Panc1 (cell line): ENCODE data around the gene CCDC69. TPM values are rescaled to one million over a fixed set of nuclear protein-coding genes. Genes with fewer than 3 reads are reported as not detected.

Source experiments
- ATAC-seq: fragments of 200-7000 bp; cut with Tn5 transposase; 2 replicates; pipeline ENCODE4 v1.9.1; 2020; ENCODE audit warnings: mild to moderate bottlenecking, moderate library complexity
- BruUV-seq: library from RNA; stranded (reverse); fragments of 400-500 nt; replicated peaks from 2 replicates; lab custom pipeline; 2021; lab: Mats Ljungman, UMichigan
- CTCF ChIA-PET: fragments of 300-600 bp; sonication (Branson Sonifier 250); formaldehyde crosslinking; loops from one replicate; lab custom pipeline; 2022; ENCODE audit warnings: antibody characterized with exemption; lab: Charles Lee
- POLR2A ChIA-PET: fragments of 300-600 bp; sonication (Branson Sonifier 250); formaldehyde crosslinking; loops from one replicate; lab custom pipeline; 2022; ENCODE audit warnings: antibody characterized with exemption; lab: Charles Lee
- DNase-seq: peaks from one replicate; pipeline ENCODE4 v3.0.0-alpha.2; 2010; ENCODE audit warnings: low read depth, low spot score
- H3K27ac ChIP-seq: 2 replicates; pipeline ENCODE4 v1.5.1; 2011; ENCODE audit warnings: mild to moderate bottlenecking, low read length, inconsistent platforms
- H3K27me3 ChIP-seq: fragments of 200-500 bp; sonication (Bioruptor generic); 2 replicates; pipeline ENCODE4 v1.6.0; 2014; ENCODE audit warnings: low read length, inconsistent platforms; ENCODE audit not compliant: control insufficient read depth, insufficient read depth
- H3K36me3 ChIP-seq: fragments of 200-500 bp; sonication (Bioruptor generic); 2 replicates; pipeline ENCODE4 v1.5.1; 2014; ENCODE audit warnings: inconsistent platforms, mild to moderate bottlenecking, low read length, moderate library complexity; ENCODE audit not compliant: control insufficient read depth, insufficient read depth
- H3K4me1 ChIP-seq: 2 replicates; pipeline ENCODE4 v1.5.1; 2011; ENCODE audit warnings: inconsistent platforms, mild to moderate bottlenecking, low read length, moderate library complexity; ENCODE audit not compliant: control insufficient read depth, insufficient read depth
- H3K4me3 ChIP-seq, 2 experiments: 2 replicates each; pipeline ENCODE4 v1.5.1; 2011 to 2012; ENCODE audit warnings: low read depth in 2 of 2, low read length in 2 of 2, mild to moderate bottlenecking in 2 of 2, inconsistent platforms in 1 of 2, moderate library complexity in 1 of 2
- H3K9me3 ChIP-seq: fragments of 200-500 bp; sonication (Bioruptor generic); 2 replicates; pipeline ENCODE4 v1.5.1; 2014; ENCODE audit warnings: low read depth, mild to moderate bottlenecking, inconsistent platforms, low read length, moderate library complexity; ENCODE audit not compliant: control insufficient read depth, insufficient read depth
- POLR2AphosphoS5 ChIP-seq: IDR thresholded peaks from 2 replicates; pipeline ENCODE4 v1.6.1; 2012; ENCODE audit warnings: mild to moderate bottlenecking, low read depth, low read length, moderate library complexity
- SIN3A ChIP-seq: IDR thresholded peaks from 2 replicates; pipeline ENCODE4 v1.6.1; 2012; ENCODE audit warnings: low read depth, mild to moderate bottlenecking, low read length, moderate library complexity, borderline replicate concordance; ENCODE audit not compliant: insufficient read depth
- TCF7L2 ChIP-seq: IDR thresholded peaks from 2 replicates; pipeline ENCODE4 v1.6.1; 2011; ENCODE audit warnings: mild to moderate bottlenecking, low read depth, low read length, inconsistent platforms
- in situ Hi-C: cut with HindIII; loops from 2 replicates; pipeline ENCODE4 v1.10.0; 2016; ENCODE audit warnings: low sequenced_read_pairs, low pct_unique_long_range_greater_than_20kb
- intact Hi-C: fragments of 100-400 bp; cut with micrococcal nuclease; formaldehyde crosslinking; loops from one replicate; pipeline ENCODE4 v1.10.0; 2022; ENCODE audit not compliant: unreplicated experiment
- total RNA-seq: library from RNA; stranded (reverse); gene quantifications from one replicate; pipeline ENCODE4 v1.2.1, GENCODE V29; 2021; ENCODE audit not compliant: unreplicated experiment
- TF ChIP-seq, protein P1 (sequence below), 2 experiments: IDR thresholded peaks; 2 replicates each; pipeline ENCODE4 v1.6.1; 2011 to 2012; ENCODE audit warnings: low read depth in 2 of 2, control low read depth in 1 of 2, low read length in 1 of 2, mild to moderate bottlenecking in 1 of 2, moderate library complexity in 1 of 2; ENCODE audit not compliant: insufficient read depth in 1 of 2
- TF ChIP-seq, protein P2 (sequence below): fragments of 450-650 bp; IDR thresholded peaks from 2 replicates; pipeline ENCODE4 v1.5.1; 2017; ENCODE audit warnings: mild to moderate bottlenecking

Gene CCDC69
- total RNA-seq, 1 experiment from 2014 or later: 2.1 TPM

DNA sequence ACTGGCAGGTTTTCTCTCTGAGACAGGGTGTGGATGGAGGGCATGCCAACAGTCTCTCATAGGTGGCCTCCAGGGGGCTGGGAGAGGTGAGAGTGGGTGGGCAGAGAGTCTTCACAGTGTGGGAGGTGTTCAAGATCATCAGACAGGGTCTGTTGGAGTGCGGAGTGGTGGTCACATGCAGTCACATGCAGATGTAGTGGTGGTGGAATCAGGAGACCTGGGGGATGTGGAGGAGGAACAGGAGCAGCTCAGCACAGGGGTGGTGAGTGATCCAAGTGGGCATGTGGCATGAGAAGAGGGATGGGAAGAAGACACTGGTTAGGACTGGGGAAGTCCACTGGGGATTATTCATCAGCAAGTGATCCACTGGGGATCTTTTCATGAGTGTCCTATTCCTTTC is 34.9 kb upstream of the CCDC69 start:
- intact Hi-C loops: no loop called here
- H3K27ac ChIP-seq: no peak overlapping the region
- DNase-seq: no peak

DNA sequence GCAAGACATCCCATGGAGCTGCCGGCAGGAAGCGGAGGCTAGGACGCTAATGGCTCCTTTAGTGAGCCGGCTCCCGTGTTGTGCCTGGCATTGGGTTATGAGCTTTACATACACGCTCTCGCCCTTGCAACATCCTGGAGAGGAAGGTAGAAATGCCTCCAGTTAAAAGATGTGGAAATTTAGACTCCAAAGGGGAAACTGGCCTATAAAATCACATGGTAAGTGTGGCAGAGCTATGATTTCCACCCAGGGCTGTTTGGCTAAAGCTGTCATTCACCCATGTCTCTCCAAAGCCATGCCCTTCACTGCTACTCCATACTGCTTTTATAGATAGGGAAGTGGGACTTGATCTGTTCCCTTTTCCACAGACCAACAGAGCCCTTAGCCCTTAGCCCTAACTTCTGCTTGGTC is 34.3 kb upstream of the CCDC69 start:
- no peak overlapping the region for H3K4me3 ChIP-seq
- ATAC-seq: no peak
- ChIA-PET POLR2A (no interaction called here), CTCF (no interaction called here)
- no peak for DNase-seq
- 0 out of 2 replicates have a peak, but pooled peaks cover 3% of the 10 kb centered on the region for H3K4me1 ChIP-seq
- H3K36me3 ChIP-seq: no peaks in the 10 kb centered on the region; the same call in 1 of the 2 replicates
- no peaks in the 10 kb centered on the region for H3K27me3 ChIP-seq
- in situ Hi-C loops (no loop called here), intact Hi-C loops (no loop called here)
- TF ChIP-seq SIN3A (no peak), TCF7L2 (no peak), POLR2AphosphoS5 (no peak)
- TF ChIP-seq, protein P1, sequence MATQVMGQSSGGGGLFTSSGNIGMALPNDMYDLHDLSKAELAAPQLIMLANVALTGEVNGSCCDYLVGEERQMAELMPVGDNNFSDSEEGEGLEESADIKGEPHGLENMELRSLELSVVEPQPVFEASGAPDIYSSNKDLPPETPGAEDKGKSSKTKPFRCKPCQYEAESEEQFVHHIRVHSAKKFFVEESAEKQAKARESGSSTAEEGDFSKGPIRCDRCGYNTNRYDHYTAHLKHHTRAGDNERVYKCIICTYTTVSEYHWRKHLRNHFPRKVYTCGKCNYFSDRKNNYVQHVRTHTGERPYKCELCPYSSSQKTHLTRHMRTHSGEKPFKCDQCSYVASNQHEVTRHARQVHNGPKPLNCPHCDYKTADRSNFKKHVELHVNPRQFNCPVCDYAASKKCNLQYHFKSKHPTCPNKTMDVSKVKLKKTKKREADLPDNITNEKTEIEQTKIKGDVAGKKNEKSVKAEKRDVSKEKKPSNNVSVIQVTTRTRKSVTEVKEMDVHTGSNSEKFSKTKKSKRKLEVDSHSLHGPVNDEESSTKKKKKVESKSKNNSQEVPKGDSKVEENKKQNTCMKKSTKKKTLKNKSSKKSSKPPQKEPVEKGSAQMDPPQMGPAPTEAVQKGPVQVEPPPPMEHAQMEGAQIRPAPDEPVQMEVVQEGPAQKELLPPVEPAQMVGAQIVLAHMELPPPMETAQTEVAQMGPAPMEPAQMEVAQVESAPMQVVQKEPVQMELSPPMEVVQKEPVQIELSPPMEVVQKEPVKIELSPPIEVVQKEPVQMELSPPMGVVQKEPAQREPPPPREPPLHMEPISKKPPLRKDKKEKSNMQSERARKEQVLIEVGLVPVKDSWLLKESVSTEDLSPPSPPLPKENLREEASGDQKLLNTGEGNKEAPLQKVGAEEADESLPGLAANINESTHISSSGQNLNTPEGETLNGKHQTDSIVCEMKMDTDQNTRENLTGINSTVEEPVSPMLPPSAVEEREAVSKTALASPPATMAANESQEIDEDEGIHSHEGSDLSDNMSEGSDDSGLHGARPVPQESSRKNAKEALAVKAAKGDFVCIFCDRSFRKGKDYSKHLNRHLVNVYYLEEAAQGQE (IDR thresholded peaks at IDR 0.05; ENCODE audit: insufficient read depth in 1 of 2, low read depth in 2 of 2, low read length in 1 of 2): no peak
- TF ChIP-seq, protein P2, sequence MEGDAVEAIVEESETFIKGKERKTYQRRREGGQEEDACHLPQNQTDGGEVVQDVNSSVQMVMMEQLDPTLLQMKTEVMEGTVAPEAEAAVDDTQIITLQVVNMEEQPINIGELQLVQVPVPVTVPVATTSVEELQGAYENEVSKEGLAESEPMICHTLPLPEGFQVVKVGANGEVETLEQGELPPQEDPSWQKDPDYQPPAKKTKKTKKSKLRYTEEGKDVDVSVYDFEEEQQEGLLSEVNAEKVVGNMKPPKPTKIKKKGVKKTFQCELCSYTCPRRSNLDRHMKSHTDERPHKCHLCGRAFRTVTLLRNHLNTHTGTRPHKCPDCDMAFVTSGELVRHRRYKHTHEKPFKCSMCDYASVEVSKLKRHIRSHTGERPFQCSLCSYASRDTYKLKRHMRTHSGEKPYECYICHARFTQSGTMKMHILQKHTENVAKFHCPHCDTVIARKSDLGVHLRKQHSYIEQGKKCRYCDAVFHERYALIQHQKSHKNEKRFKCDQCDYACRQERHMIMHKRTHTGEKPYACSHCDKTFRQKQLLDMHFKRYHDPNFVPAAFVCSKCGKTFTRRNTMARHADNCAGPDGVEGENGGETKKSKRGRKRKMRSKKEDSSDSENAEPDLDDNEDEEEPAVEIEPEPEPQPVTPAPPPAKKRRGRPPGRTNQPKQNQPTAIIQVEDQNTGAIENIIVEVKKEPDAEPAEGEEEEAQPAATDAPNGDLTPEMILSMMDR: no peak
- BruUV-seq: no TSS peak
- no peak overlapping the region for H3K27ac ChIP-seq
- H3K9me3 ChIP-seq: no peaks in the 10 kb centered on the region

More for the DNA sequence above, 34.9 kb upstream of the CCDC69 start:
- TF ChIP-seq, protein P1 (IDR thresholded peaks at IDR 0.05; ENCODE audit: insufficient read depth in 1 of 2, low read depth in 2 of 2, low read length in 1 of 2): no peak
- no peak for TF ChIP-seq POLR2AphosphoS5
- Histone ChIP-seq H3K4me1 (0 out of 2 replicates have a peak, but pooled peaks cover 3% of the 10 kb centered on the region), H3K9me3 (no peaks in the 10 kb centered on the region), H3K36me3 (no peaks in the 10 kb centered on the region), H3K27me3 (no peaks in the 10 kb centered on the region), H3K4me3 (no peak overlapping the region)
- no TSS peak for BruUV-seq
- CTCF ChIA-PET: no interaction called here
- in situ Hi-C loops: no loop called here
- ATAC-seq: no peak
- POLR2A ChIA-PET: no interaction called here
